NCI-H446 treated with DMSO at 0.1 percent for 48 hours (cell line): ENCODE results near the gene SLC12A9.

ENCODE experiments used
- DNase-seq: peaks from one replicate; lab custom pipeline; 2025; lab: John Stamatoyannopoulos, UW

Gene SLC12A9

DNA sequence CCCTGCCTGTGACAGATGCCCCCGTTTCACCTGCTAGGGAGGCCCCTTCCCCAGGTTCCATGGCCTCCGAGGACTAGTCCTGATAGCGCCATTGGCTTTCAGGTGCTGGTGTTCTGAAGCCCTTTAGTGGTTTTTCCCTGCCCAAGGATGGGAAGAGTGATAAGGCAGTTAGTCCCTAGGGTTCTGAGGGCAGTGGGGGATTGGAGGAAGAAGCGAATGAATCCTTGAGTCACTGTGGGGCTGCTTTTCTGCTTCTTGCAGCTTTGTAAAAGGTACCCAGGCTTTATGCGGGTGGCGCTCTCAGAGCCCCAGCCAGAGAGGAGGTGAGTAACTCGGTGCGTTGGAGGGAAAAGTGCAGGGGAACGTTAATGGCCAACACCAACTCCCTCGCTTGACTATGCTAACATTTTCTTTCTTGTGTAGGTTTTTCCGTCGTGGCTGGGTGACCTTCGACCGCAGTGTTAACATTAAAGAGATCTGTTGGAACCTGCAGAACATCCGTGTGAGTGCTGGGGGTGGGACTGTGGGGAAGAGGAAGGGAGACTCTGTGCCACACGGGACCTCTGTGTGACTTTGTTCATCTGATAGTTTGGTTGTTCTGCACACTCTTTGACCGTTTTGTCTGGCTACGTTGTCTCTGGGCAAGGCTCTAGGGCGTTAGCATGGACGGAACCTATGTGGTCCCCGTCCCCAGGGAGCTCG, 33.1 kb downstream of the SLC12A9 start:
- DNase-seq, result no peak

DNA sequence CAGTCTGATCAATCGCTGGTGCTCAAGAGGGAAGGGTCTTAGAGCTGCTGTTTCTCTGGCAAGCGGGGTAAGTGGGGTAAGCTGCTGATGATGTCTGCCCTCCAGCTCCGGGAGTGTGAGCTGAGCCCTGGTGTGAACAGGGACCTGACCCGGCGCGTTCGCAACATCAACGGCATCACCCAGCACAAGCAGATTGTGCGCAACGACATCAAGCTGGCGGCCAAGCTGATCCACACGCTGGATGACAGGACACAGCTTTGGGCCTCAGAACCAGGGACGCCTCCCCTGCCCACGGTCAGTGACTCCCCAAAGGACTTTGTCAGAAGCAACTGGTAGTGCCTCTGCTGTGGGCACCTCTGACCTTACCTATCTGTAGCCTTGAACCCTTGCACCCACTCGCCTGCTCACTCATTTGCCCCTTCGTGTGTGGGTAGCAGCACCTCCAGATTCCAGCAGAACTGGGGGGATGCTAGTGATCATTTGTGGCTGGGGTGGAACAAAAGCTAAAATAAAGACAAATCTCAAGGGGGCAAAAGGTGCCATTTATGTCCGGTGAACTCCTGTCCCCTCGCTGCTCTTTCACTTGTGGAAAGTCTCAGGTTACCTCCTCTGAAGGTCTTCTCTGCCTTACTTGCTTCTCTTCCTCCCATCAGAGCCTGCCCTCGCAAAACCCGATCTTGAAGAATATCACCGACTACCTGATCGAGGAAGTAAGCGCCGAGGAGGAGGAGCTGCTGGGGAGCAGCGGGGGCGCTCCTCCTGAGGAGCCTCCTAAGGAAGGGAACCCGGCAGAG, 33.8 kb downstream of the SLC12A9 start:
- no peak for DNase-seq

DNA sequence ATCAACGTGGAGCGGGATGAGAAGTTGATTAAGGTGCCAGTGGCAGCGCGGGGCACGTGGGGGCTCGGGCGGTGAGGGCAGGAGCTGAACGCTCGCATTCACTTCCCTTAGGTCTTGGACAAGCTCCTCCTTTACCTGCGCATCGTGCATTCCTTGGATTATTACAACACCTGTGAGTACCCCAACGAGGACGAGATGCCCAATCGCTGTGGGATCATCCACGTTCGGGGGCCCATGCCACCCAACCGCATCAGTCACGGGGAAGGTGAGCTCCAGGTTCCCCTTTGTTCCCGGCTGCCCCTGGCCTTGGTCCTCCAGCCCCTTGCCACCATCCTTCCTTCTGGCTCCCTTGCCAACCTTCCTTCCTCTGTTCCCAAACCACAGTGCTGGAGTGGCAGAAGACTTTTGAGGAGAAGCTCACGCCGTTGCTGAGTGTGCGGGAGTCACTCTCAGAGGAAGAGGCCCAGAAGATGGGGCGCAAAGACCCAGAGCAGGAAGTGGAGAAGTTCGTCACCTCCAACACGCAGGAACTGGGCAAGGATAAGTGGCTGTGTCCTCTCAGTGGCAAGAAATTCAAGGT, 34.5 kb downstream of the SLC12A9 start:
- DNase-seq, result no peak

- DNase-seq, result no peak
Observed at GRCh38 chr7:100887516-100888290, 35.2 kb downstream of the SLC12A9 start.

DNA sequence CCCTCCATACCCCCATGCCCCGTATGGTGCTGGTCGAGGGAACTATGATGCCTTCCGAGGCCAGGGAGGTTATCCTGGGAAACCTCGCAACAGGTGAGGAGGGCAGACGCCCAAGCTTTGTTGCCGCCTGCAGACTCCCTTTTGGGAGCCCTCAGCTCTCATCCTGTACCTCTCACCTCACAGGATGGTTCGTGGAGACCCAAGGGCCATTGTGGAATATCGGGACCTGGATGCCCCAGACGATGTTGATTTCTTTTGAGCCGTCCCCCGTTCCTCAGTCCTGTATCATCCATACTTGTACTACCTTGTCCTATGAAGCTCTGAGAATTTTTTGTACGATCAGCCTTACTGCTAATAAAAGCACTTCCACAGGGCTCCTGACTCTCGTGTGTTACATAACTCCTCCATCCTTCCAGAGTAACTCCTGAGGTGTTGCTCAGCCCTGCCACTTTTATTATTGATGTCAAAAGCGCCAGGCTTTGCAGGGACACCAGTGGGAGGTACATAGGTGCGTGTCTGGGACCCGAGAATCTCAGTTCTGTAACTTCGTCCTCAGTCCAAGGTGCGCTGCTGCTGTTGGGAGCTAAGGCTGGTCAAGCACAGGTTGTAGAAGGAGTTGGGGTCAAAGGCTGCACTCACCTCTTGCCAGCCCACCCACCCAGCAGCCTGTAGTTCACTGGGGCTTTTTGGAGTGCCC, 35.9 kb downstream of the SLC12A9 start:
- DNase-seq, result no peak

DNA sequence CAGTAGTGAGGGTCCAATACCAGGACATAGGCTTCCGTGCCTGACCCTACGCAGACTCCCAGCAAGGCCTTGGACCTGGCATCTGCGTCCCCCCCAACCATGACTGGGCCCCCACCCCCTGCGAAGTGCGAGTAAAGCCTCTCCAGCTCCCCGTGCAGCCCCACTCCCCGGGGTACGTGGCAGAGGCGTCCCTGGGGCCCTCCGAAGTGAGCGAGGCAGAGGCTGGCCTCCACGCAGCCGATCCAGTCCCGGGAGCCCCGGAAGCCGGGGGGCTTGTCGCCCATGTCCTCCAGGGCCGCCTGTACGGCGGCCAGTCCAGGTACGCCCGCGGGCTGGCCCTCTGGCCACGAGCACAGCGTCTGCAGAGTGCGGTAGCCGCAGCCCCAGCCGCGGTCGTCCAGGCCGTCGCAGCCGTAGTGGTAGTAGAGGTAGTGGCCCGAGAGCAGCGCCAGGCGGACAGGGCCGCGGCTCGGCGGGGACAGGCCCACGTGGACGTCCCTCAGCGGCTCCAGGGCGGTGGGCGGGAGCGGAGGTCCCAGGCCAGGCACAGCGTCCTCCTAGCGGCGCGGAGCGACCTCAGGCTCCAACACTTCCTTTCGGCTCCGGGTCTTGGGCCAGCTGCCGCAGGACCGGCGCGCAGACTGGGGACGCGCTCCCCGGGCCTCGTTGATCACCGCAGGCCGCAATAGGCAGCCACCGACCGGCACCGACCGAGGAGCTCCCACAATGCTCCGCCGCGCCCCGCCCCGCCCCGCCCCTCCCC, 36.7 kb downstream of the SLC12A9 start, which contains the start of gene UFSP1:
UFSP1 (minus strand) TSS at position 728 of the 763 bp plus-strand sequence; CDS start at position 284, 444 bp downstream.
- DNase-seq, result no peak

- no peak for DNase-seq
Observed at GRCh38 chr7:100890653-100891567, 38.4 kb downstream of the SLC12A9 start.

DNA sequence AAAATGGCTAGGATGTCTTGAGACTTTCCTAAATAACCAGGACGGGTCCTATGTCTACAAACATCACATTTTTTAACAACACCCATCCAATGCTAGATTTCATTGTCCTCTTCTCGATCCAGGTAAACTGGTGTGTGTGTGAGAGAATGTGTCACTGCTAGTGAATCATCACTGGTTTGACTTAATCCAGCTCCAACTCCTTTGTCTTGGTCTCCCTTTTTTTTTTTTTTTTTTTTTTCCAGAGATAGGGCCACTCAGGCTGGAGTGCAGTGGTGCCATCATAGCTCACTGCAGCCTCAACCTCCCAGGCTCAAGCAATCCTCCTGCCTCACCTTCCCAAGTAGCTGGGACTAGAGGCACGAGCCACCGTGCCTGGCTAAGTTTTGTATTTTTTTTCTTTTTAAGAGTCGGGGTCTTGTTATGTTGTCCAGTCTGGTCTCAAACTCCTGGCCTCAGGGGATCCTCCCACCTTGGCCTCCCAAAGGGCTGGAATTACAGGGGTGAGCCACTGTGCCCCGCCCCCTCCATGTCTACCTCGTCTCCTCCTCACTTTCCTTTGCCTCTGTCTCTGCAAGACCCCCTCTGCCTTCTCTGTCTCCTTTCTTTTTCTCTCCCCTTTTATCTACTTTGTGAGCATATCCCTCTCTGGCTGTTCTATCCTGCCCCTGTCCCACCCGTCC, 39.2 kb downstream of the SLC12A9 start:
- no peak for DNase-seq

- DNase-seq, result no peak
Observed at GRCh38 chr7:100892364-100893317, 40.1 kb downstream of the SLC12A9 start.

DNA sequence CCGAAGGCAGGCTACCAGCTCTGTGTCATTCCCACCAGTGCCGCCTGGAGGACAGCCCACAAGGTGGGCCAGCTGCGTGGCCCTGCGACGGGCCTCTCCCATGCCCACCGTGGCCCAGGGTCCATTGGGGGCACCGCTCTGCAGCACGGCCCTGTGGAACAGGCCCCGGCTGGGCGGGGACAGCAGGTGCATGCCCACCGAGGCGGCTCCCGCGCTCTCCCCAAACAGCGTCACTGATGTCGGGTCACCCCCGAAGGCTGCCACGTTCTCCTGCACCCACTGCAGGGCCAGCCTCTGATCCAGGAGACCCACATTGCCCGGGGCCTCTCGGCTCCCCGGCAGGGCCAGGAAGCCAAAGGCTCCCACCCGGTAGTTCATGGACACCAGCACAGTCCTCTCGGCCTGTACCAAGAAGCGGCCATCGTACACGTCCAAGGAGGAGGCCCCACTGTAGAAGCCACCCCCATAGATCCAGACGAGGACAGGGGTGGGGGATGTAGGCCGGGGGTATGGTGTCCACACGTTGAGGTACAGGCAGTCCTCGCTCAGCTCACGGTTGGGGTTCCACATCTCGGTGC, 40.9 kb downstream of the SLC12A9 start:
- DNase-seq, result no peak

- no peak for DNase-seq
Observed at GRCh38 chr7:100893910-100894721, 41.6 kb downstream of the SLC12A9 start.

GRCh38 chr7:100894860-100895700, 42.6 kb downstream of the SLC12A9 start:
- no peak for DNase-seq

- no peak for DNase-seq
Observed at GRCh38 chr7:100895701-100895955, 43.1 kb downstream of the SLC12A9 start, which contains the start of gene ACHE. Gene ACHE (minus strand): TSS chr7:100895888. CDS start chr7:100894232, 1,656 bp downstream.

DNA sequence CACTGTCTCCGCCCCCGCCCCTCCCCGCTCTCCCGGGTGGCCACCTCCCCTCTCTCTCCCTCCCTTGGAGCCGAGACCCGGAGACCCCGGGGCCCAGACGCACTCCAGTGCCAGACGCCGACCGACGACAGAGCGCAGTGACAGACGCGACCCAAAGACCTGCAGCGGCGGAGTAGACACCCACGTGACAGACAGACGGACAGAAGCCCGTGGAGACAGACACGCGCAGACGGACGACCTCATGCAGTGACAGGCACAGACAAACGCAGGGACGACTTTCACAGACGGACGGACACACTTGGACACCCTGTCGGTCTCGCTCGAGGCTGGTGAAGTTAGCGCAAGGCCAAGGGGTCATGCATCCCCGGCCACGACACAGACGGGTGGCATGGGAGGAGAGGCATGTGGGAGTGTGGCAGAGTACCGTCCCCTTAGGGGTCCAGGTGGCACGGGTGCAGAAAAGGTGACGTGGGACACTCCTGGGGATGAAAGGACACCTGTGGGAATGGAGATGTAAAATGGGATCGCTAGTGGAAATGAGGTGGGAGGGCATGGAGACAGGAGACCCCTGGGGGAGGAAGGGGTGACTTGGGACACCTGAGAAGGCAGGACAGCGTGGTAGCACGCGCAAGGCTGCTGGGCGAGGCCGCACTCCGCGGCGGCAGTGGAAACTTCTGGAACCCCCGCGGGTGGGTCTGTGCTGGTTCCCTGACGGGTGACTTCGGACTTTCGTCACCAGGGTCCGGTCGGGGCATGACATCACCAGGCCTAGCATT, 43.6 kb downstream of the SLC12A9 start:
- no peak for DNase-seq
